GM18526 (cell line): ENCODE measurements around the gene ZNF469.

Experiments
- POLR2A ChIP-seq: IDR thresholded peaks from 3 replicates; pipeline ENCODE4 v1.6.1; 2011; ENCODE audit not compliant: insufficient read length; ENCODE audit errors: extremely low read depth

ZNF469 gene

DNA sequence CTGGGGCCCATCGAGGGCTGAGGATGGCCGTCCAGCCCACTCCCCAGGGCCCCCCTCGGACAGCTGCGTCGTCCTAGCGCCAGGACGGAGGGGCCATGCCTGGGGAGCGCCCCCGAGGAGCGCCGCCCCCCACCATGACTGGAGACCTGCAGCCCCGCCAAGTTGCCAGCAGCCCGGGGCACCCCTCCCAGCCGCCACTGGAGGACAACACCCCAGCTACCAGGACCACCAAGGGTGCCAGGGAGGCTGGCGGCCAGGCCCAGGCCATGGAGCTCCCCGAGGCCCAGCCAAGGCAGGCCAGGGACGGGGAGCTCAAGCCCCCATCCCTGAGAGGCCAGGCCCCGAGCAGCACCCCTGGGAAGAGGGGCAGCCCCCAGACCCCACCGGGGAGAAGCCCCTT lies 44.6 kb downstream of the ZNF469 start:
- no peak for TF ChIP-seq POLR2A

DNA sequence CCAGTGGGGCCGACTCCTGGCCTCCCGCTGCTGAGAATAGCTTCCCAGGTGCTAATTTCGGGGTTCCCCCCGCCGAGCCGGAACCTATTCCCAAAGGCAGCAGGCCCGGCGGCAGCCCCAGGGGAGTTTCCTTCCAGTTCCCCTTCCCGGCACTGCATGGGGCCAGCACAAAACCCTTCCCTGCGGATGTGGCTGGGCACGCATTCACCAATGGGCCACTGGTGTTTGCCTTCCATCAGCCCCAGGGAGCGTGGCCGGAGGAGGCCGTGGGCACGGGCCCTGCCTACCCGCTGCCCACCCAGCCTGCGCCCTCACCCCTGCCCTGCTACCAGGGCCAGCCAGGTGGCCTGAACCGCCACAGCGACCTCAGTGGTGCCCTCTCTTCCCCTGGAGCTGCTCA lies 45.4 kb downstream of the ZNF469 start:
- no peak for TF ChIP-seq POLR2A

DNA sequence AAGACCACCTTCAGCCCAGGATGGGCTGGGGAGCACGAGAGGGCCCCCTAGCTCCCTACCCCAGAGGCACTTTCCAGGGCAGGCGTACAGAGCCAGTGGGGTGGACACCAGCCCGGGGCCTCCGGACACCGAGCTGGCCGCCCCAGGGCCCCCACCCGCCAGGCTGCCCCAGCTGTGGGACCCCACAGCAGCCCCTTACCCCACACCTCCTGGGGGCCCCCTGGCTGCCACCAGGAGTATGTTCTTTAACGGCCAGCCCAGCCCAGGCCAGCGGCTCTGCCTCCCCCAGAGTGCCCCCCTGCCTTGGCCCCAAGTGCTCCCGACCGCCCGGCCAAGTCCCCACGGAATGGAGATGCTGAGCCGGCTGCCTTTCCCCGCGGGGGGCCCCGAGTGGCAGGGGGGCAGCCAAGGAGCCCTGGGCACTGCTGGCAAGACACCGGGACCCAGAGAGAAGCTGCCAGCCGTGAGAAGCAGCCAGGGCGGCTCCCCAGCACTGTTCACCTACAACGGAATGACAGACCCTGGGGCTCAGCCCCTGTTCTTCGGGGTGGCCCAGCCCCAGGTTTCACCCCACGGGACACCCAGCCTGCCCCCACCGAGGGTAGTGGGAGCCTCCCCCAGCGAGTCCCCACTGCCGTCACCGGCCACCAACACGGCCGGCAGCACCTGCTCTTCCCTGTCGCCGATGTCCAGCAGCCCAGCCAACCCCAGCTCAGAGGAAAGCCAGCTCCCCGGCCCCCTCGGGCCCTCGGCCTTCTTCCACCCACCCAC lies 46.0 kb downstream of the ZNF469 start:
- TF ChIP-seq POLR2A, result no peak

DNA sequence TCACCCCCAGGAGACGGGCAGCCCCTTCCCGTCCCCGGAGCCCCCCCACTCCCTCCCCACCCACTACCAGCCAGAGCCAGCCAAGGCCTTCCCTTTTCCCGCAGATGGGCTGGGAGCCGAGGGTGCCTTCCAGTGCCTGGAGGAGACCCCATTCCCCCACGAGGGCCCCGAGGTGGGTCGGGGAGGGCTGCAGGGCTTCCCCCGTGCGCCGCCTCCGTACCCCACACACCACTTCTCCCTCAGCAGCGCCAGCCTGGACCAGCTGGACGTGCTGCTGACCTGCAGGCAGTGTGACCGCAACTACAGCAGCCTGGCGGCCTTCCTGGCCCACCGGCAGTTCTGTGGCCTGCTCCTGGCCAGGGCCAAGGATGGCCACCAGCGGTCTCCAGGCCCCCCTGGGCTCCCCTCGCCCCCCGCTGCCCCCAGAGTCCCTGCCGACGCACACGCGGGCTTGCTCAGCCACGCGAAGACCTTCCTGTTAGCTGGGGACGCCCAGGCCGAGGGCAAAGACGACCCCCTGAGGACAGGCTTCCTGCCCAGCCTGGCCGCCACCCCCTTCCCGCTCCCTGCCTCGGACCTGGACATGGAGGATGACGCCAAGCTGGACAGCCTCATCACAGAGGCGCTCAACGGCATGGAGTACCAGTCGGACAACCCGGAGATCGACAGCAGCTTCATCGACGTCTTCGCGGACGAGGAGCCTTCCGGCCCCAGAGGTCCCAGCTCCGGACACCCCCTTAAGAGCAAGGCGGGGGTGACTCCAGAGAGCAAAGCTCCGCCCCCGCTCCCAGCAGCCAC lies 46.8 kb downstream of the ZNF469 start:
- no peak for TF ChIP-seq POLR2A

DNA sequence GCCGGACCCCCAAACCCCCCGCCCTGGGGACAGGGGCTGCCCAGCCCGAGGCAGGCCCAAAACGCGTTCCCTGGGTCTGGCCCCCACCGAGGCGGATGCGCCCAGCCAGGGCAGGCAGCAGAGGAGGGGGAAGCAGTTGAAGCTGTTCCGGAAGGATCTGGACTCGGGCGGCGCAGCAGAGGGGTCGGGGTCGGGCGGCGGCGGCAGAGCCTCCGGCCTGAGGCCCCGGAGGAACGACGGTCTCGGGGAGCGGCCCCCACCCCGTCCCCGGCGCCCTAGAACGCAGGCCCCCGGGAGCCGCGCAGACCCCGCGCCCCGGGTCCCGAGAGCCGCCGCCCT lies 47.4 kb downstream of the ZNF469 start:
- TF ChIP-seq POLR2A, result no peak

DNA sequence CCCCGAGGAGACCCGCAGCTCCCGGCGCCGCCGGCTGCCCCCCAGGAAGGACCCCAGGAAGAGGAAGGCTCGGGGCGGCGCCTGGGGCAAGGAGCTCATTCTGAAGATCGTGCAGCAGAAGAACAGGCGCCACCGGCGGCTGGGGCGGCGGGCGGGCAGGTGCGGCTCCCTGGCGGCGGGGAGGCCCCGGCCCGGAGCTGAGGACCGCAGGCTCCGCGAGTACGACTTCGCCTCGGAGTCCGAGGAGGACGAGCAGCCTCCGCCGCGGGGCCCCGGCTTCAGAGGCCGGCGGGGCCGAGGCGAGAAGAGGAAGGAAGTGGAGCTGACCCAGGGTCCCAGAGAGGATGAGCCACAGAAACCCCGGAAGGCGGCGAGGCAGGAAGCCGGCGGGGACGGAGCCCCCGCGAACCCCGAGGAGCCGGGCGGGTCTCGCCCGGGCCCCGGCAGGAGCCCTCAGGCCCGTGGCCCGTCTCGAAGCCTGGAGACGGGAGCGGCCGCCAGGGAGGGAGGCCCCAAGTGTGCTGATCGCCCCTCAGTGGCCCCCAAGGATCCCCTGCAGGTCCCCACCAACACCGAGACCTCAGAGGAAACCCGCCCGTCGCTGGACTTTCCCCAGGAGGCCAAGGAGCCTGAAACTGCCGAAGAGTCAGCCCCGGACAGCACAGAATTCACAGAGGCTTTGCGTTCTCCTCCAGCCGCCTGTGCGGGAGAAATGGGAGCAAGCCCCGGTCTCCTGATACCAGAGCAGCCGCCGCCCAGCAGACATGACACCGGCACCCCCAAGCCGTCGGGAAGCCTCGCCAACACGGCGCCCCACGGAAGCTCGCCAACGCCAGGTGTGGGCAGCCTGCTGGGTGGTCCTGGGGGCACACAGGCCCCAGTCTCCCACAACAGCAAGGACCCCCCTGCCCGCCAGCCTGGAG lies 48.0 kb downstream of the ZNF469 start:
- peak; percentile 50 for TF ChIP-seq POLR2A

DNA sequence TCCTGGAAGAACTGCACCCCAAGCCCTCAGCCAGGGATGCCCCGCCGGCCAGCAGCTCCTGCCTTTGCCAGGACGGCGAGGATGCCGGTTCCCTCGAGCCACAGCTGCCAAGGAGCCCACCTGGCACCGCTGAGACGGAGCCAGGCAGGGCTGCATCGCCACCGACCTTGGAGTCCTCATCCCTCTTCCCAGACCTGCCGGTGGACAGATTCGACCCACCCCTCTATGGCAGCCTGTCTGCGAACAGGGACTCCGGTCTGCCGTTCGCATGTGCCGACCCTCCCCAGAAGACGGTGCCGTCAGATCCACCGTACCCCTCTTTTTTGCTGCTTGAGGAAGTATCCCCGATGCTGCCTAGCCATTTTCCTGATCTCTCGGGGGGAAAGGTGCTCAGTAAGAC lies 48.9 kb downstream of the ZNF469 start:
- no peak for TF ChIP-seq POLR2A

DNA sequence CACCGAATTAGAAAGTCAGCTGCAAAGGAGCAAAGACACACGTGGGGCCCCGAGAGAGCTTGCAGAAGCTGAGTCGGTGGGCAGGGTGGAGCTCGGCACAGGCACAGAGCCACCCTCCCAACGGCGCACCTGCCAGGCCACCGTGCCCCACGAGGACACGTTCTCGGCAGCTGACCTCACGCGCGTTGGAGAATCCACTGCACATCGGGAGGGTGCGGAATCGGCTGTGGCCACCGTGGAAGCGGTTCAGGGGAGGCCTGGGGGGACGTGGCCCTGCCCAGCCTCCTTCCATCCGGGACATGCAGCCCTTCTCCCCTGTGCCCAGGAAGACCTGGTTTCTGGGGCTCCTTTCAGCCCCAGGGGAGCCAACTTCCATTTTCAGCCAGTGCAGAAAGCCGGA lies 49.4 kb downstream of the ZNF469 start:
- no peak for TF ChIP-seq POLR2A
